Posterior vena cava (tissue), 2 donors: ENCODE measurements around the gene DNAJC7. TPM values are rescaled to one million over a fixed set of nuclear protein-coding genes. Genes with fewer than 3 reads are reported as not detected.
A peak's percentile ranks its signal among the peaks of the same experiment; 100 is the strongest.

Experiments
- DNase-seq: peaks from one replicate; pipeline ENCODE4 v3.0.0-alpha.2; 2020; ENCODE audit warnings: low spot score
- intact Hi-C, 2 donors: fragments of 100-400 bp; cut with DNase I; formaldehyde crosslinking; loops; one replicate each; pipeline versions ENCODE4 v1.14.1 to v1.14.2; 2022 to 2023
- total RNA-seq, 2 donors: library from RNA; stranded (reverse); fragmentation: NEBNext Ultra II Directional; extraction: Animal tissue kit (Norgen Biotek cat#: 25700); gene quantifications; one replicate each; pipeline ENCODE4 v1.2.1, GENCODE V29; 2021
- donor health status: DM: yes; HTN: yes; CAD: no.
- donor health status: DM: yes; HTN: yes; CAD: no.

DNAJC7 gene
- total RNA-seq, 2 donors from 2014 or later: 57.0 TPM

- no peak for DNase-seq
- intact Hi-C loops: no loop called here
Measured at GRCh38 chr17:41989702-41990419, 27.4 kb downstream of the DNAJC7 start.

- DNase-seq: no peak
- intact Hi-C loops: no loop called here
Measured at GRCh38 chr17:41988418-41988817, 28.8 kb downstream of the DNAJC7 start.

GRCh38 chr17:41987642-41988041 is 29.6 kb downstream of the DNAJC7 start:
- no peak for DNase-seq
- intact Hi-C loops: no loop called here

GRCh38 chr17:41986634-41987033 is 30.6 kb downstream of the DNAJC7 start:
- intact Hi-C loops: no loop called here
- no peak for DNase-seq

GRCh38 chr17:41985919-41986318 is 31.3 kb downstream of the DNAJC7 start:
- intact Hi-C loops: no loop called here
- no peak for DNase-seq

- intact Hi-C loops: no loop called here
- no peak for DNase-seq
Measured at GRCh38 chr17:41984454-41984853, 32.8 kb downstream of the DNAJC7 start.

- intact Hi-C loops: no loop called here
- no peak for DNase-seq
Measured at GRCh38 chr17:41982026-41982760, 35.0 kb downstream of the DNAJC7 start.

GRCh38 chr17:41977991-41978390 is 39.2 kb downstream of the DNAJC7 start:
- no peak for DNase-seq
- intact Hi-C loops: loop anchor here in 1 of 2 donors (10.0 kb wide), 1 partner anchor 957 kb away; no protein-coding TSS in a partner anchor

- no peak for DNase-seq
- intact Hi-C loops: loop anchor here in 1 of 2 donors (10.0 kb wide), 1 partner anchor 959 kb away; no protein-coding TSS in a partner anchor
Measured at GRCh38 chr17:41976142-41976768, 41.0 kb downstream of the DNAJC7 start.

- peak; percentile 69 for DNase-seq
- intact Hi-C loops: loop anchor here in 1 of 2 donors (10.0 kb wide), 1 partner anchor 959 kb away; no protein-coding TSS in a partner anchor
Measured at GRCh38 chr17:41975099-41976083, 41.8 kb downstream of the DNAJC7 start.

- intact Hi-C loops: loop anchor here in 1 of 2 donors (10.0 kb wide), 1 partner anchor 960 kb away; no protein-coding TSS in a partner anchor
- DNase-seq: peak; percentile 69
Measured at GRCh38 chr17:41974658-41975057, 42.6 kb downstream of the DNAJC7 start.

- intact Hi-C loops: loop anchor here in 1 of 2 donors (10.0 kb wide), 1 partner anchor 961 kb away; no protein-coding TSS in a partner anchor
- peak; percentile 71 for DNase-seq
Measured at GRCh38 chr17:41974031-41974430, 43.2 kb downstream of the DNAJC7 start.

GRCh38 chr17:41973408-41973811 is 43.8 kb downstream of the DNAJC7 start:
- DNase-seq: peak; percentile 69
- intact Hi-C loops: loop anchor here in 1 of 2 donors (10.0 kb wide), 1 partner anchor 961 kb away; no protein-coding TSS in a partner anchor

GRCh38 chr17:41972571-41973407 is 44.5 kb downstream of the DNAJC7 start:
- intact Hi-C loops: loop anchor here in 1 of 2 donors (10.0 kb wide), 1 partner anchor 962 kb away; no protein-coding TSS in a partner anchor
- DNase-seq: peak; percentile 80

GRCh38 chr17:41971721-41972523 is 45.3 kb downstream of the DNAJC7 start:
- intact Hi-C loops: loop anchor here in 1 of 2 donors (10.0 kb wide), 1 partner anchor 963 kb away; no protein-coding TSS in a partner anchor
- peak; percentile 64 for DNase-seq

- intact Hi-C loops: loop anchor here in 1 of 2 donors (10.0 kb wide), 1 partner anchor 964 kb away; no protein-coding TSS in a partner anchor
- peak; percentile 61 for DNase-seq
Measured at GRCh38 chr17:41970901-41971331, 46.3 kb downstream of the DNAJC7 start.
